HG03442 (cell line): ENCODE measurements around the gene MAP3K7CL.
A peak's percentile ranks its signal among the peaks of the same experiment; 100 is the strongest.
"Not testable (repeated sequence)": the region's sequence is repeated elsewhere in the genome, so short reads cannot be mapped to it uniquely, and the experiment has no call there.

ENCODE experiments used
- ATAC-seq: cut with Tn5 transposase; IDR thresholded peaks from one replicate; pipeline ENCODE4 v1.9.1; 2021; ENCODE audit warnings: mild to moderate bottlenecking, moderate library complexity; ENCODE audit not compliant: unreplicated experiment

Gene MAP3K7CL

GRCh38 chr21:29166323-29166722, 35.9 kb downstream of the MAP3K7CL start:
- ATAC-seq: no peak

DNA sequence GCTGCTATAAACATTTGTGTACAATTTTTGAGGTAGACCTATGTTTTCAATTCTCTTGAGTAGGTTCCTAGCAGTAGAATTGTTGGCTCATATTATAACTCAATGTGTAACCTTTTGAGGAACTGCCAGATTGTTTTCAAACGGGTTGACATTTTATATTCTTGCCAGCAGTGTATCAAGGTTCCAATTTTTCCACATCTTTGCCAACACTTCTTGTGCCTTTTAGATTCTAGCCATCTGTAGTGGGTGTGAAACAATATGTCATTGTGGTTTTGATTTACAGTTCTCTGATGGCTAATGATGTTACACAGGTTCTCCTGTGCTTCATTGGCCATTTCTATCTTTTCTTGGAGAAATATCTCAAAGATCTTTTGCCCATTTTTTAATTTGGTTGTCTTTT, 36.4 kb downstream of the MAP3K7CL start:
- ATAC-seq: no peak

DNA sequence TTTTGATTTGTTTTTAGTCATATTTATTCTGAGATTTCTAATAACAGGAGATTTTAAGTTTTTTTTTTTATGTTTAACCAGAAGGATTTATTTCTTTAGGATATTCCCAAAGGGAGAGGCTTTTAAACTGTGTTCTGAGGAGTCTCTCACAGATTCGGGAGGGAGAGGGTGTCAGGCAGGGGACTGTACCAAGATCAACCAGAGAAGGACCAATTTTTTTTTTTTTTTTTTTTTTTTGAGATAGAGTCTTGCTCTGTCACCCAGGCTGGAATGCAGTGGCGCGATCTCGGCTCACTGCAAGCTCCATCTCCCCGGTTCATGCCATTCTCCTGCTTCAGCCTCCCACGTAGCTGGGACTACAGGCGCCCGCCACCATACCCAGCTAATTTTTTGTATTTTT, 37.0 kb downstream of the MAP3K7CL start:
- ATAC-seq: not testable (repeated sequence)

DNA sequence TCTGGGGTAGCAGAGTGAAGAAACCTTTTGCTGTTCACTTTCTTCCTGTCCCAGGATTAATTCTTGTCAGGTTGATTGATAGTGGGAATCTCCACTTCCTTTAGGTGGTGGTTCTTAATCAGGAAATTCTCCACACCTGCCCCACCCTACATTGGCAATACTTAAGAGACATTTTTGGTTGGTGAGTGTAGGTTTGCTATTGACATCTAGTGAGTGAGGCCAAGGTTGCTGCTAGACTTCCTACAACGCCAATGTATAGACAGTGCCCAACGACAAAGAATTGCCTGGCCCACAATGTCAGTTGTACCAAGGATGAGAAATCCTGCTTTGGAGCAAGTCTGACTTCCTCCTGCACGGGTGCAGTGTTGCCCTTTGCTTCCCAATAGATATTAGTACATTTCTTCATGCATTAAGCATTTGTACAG, 38.5 kb downstream of the MAP3K7CL start:
- no peak for ATAC-seq

GRCh38 chr21:29170944-29171343, 40.5 kb downstream of the MAP3K7CL start:
- no peak for ATAC-seq

DNA sequence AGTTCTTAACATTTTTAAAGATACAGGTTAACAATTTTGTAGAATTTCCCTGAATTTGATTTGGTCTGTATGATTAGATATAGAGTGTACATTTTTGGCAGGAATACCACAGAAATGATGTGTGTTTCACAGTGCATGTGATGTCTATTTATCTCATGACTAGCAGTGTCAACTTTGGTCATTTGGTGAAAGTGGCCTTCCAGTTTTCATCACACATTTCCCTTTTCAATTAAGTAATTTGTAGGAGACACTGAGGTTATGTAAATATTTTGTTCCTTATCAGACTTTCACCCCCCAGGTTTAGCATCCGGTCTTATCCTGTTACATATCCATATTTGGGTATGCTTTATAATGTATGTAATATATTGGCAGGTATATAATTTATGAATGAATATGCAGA, 41.8 kb downstream of the MAP3K7CL start:
- ATAC-seq: no peak

DNA sequence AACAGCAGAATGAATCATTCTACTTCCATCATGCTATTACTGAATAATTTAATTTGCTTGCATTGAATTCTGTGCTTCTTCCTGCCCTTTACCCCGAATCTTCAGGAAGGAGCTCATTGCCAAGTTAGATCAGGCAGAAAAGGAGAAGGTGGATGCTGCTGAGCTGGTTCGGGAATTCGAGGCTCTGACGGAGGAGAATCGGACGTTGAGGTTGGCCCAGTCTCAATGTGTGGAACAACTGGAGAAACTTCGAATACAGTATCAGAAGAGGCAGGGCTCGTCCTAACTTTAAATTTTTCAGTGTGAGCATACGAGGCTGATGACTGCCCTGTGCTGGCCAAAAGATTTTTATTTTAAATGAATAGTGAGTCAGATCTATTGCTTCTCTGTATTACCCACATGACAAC, 44.2 kb downstream of the MAP3K7CL start:
- ATAC-seq: no peak

DNA sequence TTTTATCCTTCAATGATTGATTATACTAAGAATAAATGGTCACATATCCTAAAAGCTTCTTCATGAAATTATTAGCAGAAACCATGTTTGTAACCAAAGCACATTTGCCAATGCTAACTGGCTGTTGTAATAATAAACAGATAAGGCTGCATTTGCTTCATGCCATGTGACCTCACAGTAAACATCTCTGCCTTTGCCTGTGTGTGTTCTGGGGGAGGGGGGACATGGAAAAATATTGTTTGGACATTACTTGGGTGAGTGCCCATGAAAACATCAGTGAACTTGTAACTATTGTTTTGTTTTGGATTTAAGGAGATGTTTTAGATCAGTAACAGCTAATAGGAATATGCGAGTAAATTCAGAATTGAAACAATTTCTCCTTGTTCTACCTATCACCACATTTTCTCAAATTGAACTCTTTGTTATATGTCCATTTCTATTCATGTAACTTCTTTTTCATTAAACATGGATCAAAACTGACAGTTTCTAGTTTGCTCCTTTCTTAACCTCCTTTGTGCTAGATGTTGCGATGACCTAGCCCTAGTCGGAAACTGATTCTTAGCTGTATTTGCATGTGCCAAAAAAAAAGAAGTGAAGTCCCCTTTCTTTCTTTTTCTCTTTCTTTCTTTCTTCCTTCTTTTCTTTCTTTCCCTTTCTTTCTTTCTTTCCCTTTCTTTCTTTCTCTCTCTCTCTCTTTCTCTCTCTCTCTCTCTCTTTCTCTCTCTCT, 45.1 kb downstream of the MAP3K7CL start:
- no peak for ATAC-seq

- no peak for ATAC-seq
Observed at GRCh38 chr21:29176471-29177120, 46.2 kb downstream of the MAP3K7CL start.

DNA sequence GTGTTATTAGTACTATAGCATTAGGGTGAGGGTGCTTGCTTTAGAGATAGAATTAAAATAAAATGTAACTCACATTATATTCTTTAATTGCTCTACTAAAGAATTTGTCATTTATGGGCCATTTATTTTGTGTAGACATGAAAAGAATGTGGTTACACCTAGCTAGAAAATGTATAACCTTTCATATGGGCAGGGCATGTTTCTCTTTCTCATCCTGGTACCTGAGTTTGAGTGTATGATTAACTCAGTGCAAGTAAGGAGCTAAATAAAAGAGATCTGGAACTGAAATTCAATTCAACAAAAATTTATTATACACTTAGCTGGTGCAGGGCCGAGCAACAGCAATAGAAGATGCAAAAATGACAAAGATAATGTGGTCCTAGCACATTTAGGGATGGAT, 47.4 kb downstream of the MAP3K7CL start:
- no peak for ATAC-seq

- ATAC-seq: no peak
Observed at GRCh38 chr21:29178926-29179325, 48.5 kb downstream of the MAP3K7CL start.

DNA sequence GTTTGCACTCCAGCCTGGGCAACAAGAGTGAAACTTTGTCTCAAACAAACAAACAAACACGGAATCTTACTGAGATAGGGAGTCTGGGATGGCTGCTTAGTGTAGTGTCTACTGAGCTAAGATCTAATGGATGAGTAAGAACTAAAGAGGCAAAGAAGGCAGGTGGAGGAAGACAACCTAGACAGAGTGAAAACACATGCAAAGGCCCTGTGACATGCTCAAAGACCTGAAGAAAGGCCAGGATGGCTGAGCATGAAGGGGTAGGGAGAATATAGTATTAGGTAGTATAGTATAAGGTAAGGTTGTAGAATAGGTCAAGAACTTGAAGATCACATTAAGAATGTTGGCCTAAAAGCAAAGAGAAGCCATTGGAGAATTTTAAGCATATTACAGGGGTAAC, 49.1 kb downstream of the MAP3K7CL start:
- no peak for ATAC-seq

GRCh38 chr21:29181799-29182470, 51.5 kb downstream of the MAP3K7CL start:
- ATAC-seq: peak; percentile 77

DNA sequence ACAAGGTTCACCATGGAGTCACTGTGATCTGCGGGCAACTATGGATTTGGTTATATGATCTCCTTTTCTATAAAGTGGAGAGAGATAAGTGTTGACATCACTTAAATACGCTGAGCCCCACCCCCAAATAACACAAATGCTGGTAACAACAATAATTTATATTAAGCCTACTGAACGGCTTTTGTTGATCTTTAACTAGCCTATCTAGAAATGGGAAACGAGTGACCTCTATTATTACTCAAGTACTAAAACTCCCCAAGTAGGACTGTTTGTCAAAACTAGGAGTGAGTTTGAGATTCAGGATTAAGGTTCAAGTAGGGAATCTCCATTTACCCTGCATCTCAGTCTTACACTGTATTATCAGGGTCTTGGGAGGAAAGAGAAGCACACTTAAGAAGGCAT, 52.2 kb downstream of the MAP3K7CL start:
- no peak for ATAC-seq

- ATAC-seq: no peak
Observed at GRCh38 chr21:29184037-29184436, 53.6 kb downstream of the MAP3K7CL start.

GRCh38 chr21:29185172-29185571, 54.7 kb downstream of the MAP3K7CL start:
- ATAC-seq: no peak

GRCh38 chr21:29185633-29186032, 55.2 kb downstream of the MAP3K7CL start:
- no peak for ATAC-seq

GRCh38 chr21:29186246-29186645, 55.8 kb downstream of the MAP3K7CL start:
- no peak for ATAC-seq

- no peak for ATAC-seq
Observed at GRCh38 chr21:29187944-29188343, 57.5 kb downstream of the MAP3K7CL start.

- ATAC-seq: no peak
Observed at GRCh38 chr21:29189353-29189752, 58.9 kb downstream of the MAP3K7CL start.

DNA sequence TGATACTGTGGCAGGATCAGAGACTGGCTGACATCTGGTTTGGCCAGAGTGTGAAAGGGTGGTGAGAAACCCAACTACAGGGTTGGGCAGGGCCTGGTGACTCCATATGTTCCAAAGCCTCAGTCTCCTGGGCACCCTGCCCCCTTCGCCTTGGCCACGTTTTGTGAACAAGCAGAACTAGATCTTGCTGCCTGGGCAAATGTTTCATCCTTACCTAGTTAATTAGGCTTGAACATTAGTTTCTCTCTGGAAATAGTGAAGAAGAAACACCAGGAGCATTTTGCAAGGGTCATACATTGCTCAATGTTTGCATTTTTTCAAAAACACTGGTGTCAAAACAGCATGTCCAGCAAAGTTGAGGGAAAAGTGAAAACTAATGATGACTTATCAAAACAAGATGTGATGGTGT, 60.5 kb downstream of the MAP3K7CL start:
- ATAC-seq: no peak

DNA sequence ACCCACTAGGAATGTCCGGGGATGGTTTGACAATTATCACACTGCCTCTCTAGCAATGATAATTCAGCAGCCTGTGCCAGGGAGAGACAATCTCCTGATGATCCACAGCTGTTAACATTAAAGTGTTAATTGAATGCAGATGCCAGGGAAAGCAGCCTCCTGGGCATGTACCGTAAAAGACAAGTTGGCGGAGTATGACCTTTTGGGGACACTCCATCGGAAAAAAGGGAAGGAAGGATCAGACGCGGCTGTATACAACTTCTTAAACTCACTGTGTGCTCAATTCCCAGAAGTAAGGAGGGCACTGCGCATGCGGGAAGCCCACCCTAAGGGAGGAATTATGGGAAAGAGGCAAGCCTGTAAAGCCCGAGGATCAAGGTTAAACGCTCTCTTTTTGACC, 62.6 kb downstream of the MAP3K7CL start:
- no peak for ATAC-seq
